ACHN (cell line): ENCODE data around the gene SLC9A8.
"Not testable (repeated sequence)": the region's sequence is repeated elsewhere in the genome, so short reads cannot be mapped to it uniquely, and the experiment has no call there.

Source experiments
- DNase-seq: peaks from one replicate; pipeline ENCODE4 v3.0.0-alpha.2; 2015
- in situ Hi-C: cut with HindIII; loops from 2 replicates; pipeline ENCODE4 v1.10.0; 2017; ENCODE audit warnings: low sequenced_read_pairs, low pct_ligation_motif_present, low pct_unique_long_range_greater_than_20kb

The SLC9A8 gene

GRCh38 chr20:49861232-49861631 lies 48.6 kb downstream of the SLC9A8 start:
- in situ Hi-C loops, DNase-seq: not testable (repeated sequence)

GRCh38 chr20:49862607-49863200 lies 50.1 kb downstream of the SLC9A8 start:
- in situ Hi-C loops: no loop called here
- no peak for DNase-seq

GRCh38 chr20:49863666-49864065 lies 51.0 kb downstream of the SLC9A8 start:
- DNase-seq: no peak
- in situ Hi-C loops: no loop called here

GRCh38 chr20:49865559-49865958 lies 52.9 kb downstream of the SLC9A8 start:
- no peak for DNase-seq
- in situ Hi-C loops: no loop called here

- no peak for DNase-seq
- in situ Hi-C loops: no loop called here
These were observed 53.4 kb downstream of the SLC9A8 start for GRCh38 chr20:49866051-49866450.

GRCh38 chr20:49867453-49868215 lies 55.0 kb downstream of the SLC9A8 start:
- no peak for DNase-seq
- in situ Hi-C loops: no loop called here

- no peak for DNase-seq
- in situ Hi-C loops: no loop called here
These were observed 55.9 kb downstream of the SLC9A8 start for GRCh38 chr20:49868538-49868937.

GRCh38 chr20:49868964-49869363 lies 56.3 kb downstream of the SLC9A8 start:
- in situ Hi-C loops: no loop called here
- no peak for DNase-seq

GRCh38 chr20:49870261-49870660 lies 57.6 kb downstream of the SLC9A8 start:
- no peak for DNase-seq
- in situ Hi-C loops: no loop called here

- in situ Hi-C loops: no loop called here
- no peak for DNase-seq
These were observed 58.8 kb downstream of the SLC9A8 start for GRCh38 chr20:49871391-49871948.

GRCh38 chr20:49872056-49872455 lies 59.4 kb downstream of the SLC9A8 start:
- in situ Hi-C loops: no loop called here
- DNase-seq: no peak

GRCh38 chr20:49874696-49875095 lies 62.1 kb downstream of the SLC9A8 start:
- in situ Hi-C loops: no loop called here
- no peak for DNase-seq

GRCh38 chr20:49877386-49877921 lies 64.8 kb downstream of the SLC9A8 start:
- in situ Hi-C loops: no loop called here
- DNase-seq: no peak

GRCh38 chr20:49878977-49879376 lies 66.3 kb downstream of the SLC9A8 start:
- in situ Hi-C loops: no loop called here
- no peak for DNase-seq

- in situ Hi-C loops: no loop called here
- no peak for DNase-seq
These were observed 67.5 kb downstream of the SLC9A8 start for GRCh38 chr20:49880177-49880576.

GRCh38 chr20:49880724-49881445 lies 68.3 kb downstream of the SLC9A8 start:
- no peak for DNase-seq
- in situ Hi-C loops: no loop called here

GRCh38 chr20:49882171-49882970 lies 69.7 kb downstream of the SLC9A8 start:
- in situ Hi-C loops: no loop called here
- DNase-seq: no peak

GRCh38 chr20:49883246-49883802 lies 70.7 kb downstream of the SLC9A8 start:
- no peak for DNase-seq
- in situ Hi-C loops: no loop called here
